ENCODE results near the gene SVBP. TPM values are rescaled to one million over a fixed set of nuclear protein-coding genes. Genes with fewer than 3 reads are reported as not detected.
A peak's percentile ranks its signal among the peaks of the same experiment; 100 is the strongest.

The SVBP gene
- polyA plus RNA-seq, 1 experiment = 10.5 TPM

DNA sequence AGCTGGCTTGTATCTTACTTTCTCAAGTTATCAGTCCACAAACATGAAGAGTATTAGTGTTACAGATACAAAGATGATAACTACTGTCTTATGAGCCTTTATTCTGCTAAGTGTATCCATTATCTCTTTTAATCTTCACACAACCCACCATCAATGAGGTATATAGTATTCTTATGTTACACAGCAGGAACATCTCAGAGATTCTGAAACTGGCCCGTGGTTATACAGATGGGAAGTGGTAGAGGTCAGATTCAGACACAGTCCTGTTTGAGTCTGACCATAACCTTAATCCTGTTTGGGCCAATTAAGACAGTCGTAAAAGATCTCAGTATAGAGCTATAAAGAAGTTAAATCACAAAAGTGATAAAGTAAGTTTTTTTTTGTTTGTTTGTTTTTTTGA lies 37.5 kb downstream of the SVBP start:
- H3K36me3 ChIP-seq (ENCODE audit: control insufficient read depth, insufficient read depth, low read length) = peaks cover 17% of the 10 kb centered on the region
- POLR2A ChIA-PET = no interaction called here
- TF ChIP-seq, protein P1, sequence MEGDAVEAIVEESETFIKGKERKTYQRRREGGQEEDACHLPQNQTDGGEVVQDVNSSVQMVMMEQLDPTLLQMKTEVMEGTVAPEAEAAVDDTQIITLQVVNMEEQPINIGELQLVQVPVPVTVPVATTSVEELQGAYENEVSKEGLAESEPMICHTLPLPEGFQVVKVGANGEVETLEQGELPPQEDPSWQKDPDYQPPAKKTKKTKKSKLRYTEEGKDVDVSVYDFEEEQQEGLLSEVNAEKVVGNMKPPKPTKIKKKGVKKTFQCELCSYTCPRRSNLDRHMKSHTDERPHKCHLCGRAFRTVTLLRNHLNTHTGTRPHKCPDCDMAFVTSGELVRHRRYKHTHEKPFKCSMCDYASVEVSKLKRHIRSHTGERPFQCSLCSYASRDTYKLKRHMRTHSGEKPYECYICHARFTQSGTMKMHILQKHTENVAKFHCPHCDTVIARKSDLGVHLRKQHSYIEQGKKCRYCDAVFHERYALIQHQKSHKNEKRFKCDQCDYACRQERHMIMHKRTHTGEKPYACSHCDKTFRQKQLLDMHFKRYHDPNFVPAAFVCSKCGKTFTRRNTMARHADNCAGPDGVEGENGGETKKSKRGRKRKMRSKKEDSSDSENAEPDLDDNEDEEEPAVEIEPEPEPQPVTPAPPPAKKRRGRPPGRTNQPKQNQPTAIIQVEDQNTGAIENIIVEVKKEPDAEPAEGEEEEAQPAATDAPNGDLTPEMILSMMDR (IDR thresholded peaks at IDR 0.05; ENCODE audit: insufficient read depth, low read depth, low read length) = no peak

DNA sequence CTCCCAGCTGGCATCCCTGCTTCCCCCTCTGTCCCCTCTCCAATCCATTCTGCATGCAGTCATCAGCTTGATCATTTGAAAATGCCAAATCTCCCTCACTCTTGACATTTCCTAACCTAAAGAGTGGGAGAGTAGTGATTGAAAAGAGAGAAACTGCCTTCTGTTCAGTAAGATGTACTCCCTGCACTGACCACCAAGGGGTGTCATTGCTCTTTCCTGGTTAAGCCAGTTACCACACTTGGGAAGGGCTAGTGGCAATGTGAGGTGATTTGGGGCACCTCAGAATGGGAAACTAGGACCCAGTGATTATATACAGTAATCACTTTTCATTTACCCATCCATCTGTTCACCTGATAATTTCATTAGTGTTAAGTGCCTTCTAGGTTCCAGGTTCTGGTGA lies 39.3 kb downstream of the SVBP start:
- CTCF ChIA-PET = interaction anchor here (0.6 to 5.2 kb wide), 23 partner anchors 9 to 1432 kb away, joined by 3 to 82 read pairs (median 5); partner anchors contain the start of genes C1orf50, ERMAP, P3H1 and SVBP

More for the DNA sequence above, 37.5 kb downstream of the SVBP start:
- Histone ChIP-seq H3K4me3 (ENCODE audit: low read depth, low read length) (no peak overlapping the region), H3K27me3 (ENCODE audit: control insufficient read depth, insufficient read depth, low read length) (no peaks in the 10 kb centered on the region)
- CTCF ChIA-PET = interaction anchor here (0.6 to 5.2 kb wide), 7 partner anchors 8 to 294 kb away, joined by 3 to 82 read pairs (median 4); partner anchors contain the start of genes C1orf50 and P3H1
- DNase-seq (ENCODE audit: low read depth) = no peak

DNA sequence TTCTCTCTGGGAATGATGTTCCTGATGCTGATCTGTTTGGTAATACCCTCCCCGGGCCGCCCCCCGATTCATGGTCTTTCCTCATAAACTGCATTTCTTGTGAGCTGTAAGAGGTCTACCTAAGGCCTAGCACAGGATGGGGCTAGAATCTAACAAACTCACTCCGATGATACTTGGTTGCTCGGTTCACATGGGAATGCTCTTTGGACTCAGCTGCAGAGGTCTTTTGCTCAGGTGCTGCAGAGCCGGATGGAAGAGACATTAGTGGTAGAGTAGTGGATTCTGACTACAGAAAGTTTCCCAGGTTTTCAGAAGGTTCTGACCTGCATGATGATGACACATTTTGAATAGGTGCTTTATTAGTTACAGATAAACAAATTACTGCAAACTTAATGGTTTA lies 40.7 kb downstream of the SVBP start:
- TF ChIP-seq, protein P1 (IDR thresholded peaks at IDR 0.05; ENCODE audit: insufficient read depth, low read depth, low read length) = no peak
- ChIA-PET POLR2A (no interaction called here), CTCF (interaction anchor here (0.7 to 5.2 kb wide), 11 partner anchors 8 to 297 kb away, joined by 3 to 82 read pairs (median 7); partner anchors contain the start of genes C1orf50, P3H1 and ZNF691)
- Histone ChIP-seq H3K27me3 (ENCODE audit: control insufficient read depth, insufficient read depth, low read length) (no peaks in the 10 kb centered on the region), H3K36me3 (ENCODE audit: control insufficient read depth, insufficient read depth, low read length) (peaks cover 19% of the 10 kb centered on the region), H3K4me3 (ENCODE audit: low read depth, low read length) (no peak overlapping the region)
- DNase-seq (ENCODE audit: low read depth) = no peak

More for the DNA sequence above, 39.3 kb downstream of the SVBP start:
- no peak for DNase-seq (ENCODE audit: low read depth)
- no peak overlapping the region for H3K4me3 ChIP-seq (ENCODE audit: low read depth, low read length)
- peaks cover 21% of the 10 kb centered on the region for H3K36me3 ChIP-seq (ENCODE audit: control insufficient read depth, insufficient read depth, low read length)
- POLR2A ChIA-PET = no interaction called here
- TF ChIP-seq, protein P1 (IDR thresholded peaks at IDR 0.05; ENCODE audit: insufficient read depth, low read depth, low read length) = peak; percentile 79
- no peaks in the 10 kb centered on the region for H3K27me3 ChIP-seq (ENCODE audit: control insufficient read depth, insufficient read depth, low read length)

DNA sequence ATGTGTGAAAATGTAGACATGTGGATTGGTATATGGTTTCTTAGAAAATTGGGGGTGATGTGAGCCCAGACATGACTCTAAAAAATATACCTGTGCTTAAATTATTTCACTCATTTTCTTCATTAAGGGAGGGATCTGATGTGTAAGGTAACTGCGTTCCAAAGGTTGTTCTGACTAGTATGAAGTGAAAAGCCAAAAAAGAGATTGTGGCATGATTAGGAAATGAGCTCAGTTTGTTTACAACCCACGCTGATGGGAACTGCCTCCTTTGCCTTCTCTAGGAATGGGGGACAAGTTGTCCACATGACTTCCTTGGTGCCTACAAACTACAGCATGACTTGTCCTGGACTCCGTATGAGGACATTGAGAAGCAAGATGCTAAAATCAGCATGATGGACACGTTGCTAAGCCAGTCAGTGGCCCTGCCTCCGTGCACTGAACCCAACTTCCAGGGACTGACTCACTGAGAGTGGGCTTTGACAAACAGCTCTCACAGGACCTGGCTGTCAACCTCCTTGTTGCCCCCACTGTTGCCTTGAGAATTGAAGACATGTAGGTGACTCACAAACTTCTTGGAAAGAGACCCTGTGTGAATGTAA lies 42.2 kb downstream of the SVBP start:
- ChIA-PET POLR2A (interaction anchor here (0.6 kb wide), 1 partner anchor 875 kb away, joined by 3 read pairs; no protein-coding TSS in a partner anchor), CTCF (interaction anchor here (1.5 kb wide), 1 partner anchor 9 kb away, joined by 5 read pairs; the partner anchor contains the start of gene P3H1)
- Histone ChIP-seq H3K36me3 (ENCODE audit: control insufficient read depth, insufficient read depth, low read length) (peaks cover 17% of the 10 kb centered on the region), H3K4me3 (ENCODE audit: low read depth, low read length) (no peak overlapping the region), H3K27me3 (ENCODE audit: control insufficient read depth, insufficient read depth, low read length) (no peaks in the 10 kb centered on the region)
- no peak for DNase-seq (ENCODE audit: low read depth)
- TF ChIP-seq, protein P1 (IDR thresholded peaks at IDR 0.05; ENCODE audit: insufficient read depth, low read depth, low read length) = no peak

DNA sequence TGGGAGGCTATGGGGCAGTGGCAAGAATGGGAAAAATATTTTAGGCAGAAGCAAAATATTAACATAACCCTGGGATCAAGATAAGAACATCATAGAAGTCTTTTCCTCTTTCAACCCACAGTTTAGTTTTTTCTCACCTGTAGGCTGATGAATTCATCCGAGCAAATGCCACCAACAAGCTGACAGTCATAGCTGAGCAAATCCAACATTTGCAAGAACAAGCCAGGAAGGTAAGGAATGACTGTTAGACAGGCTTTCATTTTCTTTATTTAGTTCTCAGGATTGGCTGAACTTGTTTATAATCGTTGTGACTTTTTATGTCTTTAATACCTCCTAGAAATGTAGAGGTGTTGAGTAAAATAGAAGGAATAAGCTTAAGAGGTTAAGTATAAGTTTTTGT lies 43.8 kb downstream of the SVBP start:
- H3K36me3 ChIP-seq (ENCODE audit: control insufficient read depth, insufficient read depth, low read length) = peaks cover 17% of the 10 kb centered on the region
- CTCF ChIA-PET = interaction anchor here (1.5 kb wide), 2 partner anchors 7 to 300 kb away, joined by 5 to 7 read pairs; partner anchors contain the start of gene P3H1
- TF ChIP-seq, protein P1 (IDR thresholded peaks at IDR 0.05; ENCODE audit: insufficient read depth, low read depth, low read length) = no peak
- no peak overlapping the region for H3K4me3 ChIP-seq (ENCODE audit: low read depth, low read length)
- no peak for DNase-seq (ENCODE audit: low read depth)
- H3K27me3 ChIP-seq (ENCODE audit: control insufficient read depth, insufficient read depth, low read length) = no peaks in the 10 kb centered on the region
- POLR2A ChIA-PET = no interaction called here
